GM19238 (cell line): Measurements from ENCODE around the gene TTC24.
"Not testable (repeated sequence)": the region's sequence is repeated elsewhere in the genome, so short reads cannot be mapped to it uniquely, and the experiment has no call there.

Source experiments
- DNase-seq: peaks from one replicate; pipeline ENCODE4 v3.0.0; 2011; ENCODE audit warnings: low spot score; ENCODE audit not compliant: insufficient read length

The TTC24 gene

GRCh38 chr1:156579472-156579871 lies at the start of gene TTC24:
TTC24 (plus strand) TSS chr1:156579723; CDS start chr1:156581365, 1,642 bp downstream.
- DNase-seq: no peak

- DNase-seq: no peak
Measured at GRCh38 chr1:156530006-156530405, 49.5 kb upstream of the TTC24 start.

GRCh38 chr1:156532374-156532773 lies 47.1 kb upstream of the TTC24 start:
- DNase-seq: no peak

- DNase-seq: no peak
Measured at GRCh38 chr1:156533568-156534220, 45.8 kb upstream of the TTC24 start.

GRCh38 chr1:156534424-156535060 lies 45.0 kb upstream of the TTC24 start:
- no peak for DNase-seq

GRCh38 chr1:156537027-156537426 lies 42.5 kb upstream of the TTC24 start:
- DNase-seq: no peak

- DNase-seq: no peak
Measured at GRCh38 chr1:156538711-156539440, 40.6 kb upstream of the TTC24 start.

GRCh38 chr1:156539818-156540355 lies 39.6 kb upstream of the TTC24 start:
- DNase-seq: no peak

GRCh38 chr1:156540955-156541354 lies 38.6 kb upstream of the TTC24 start:
- DNase-seq: no peak

GRCh38 chr1:156543066-156543465 lies 36.5 kb upstream of the TTC24 start:
- DNase-seq: no peak

GRCh38 chr1:156544592-156545102 lies 34.9 kb upstream of the TTC24 start:
- DNase-seq: no peak

GRCh38 chr1:156546267-156546666 lies 33.3 kb upstream of the TTC24 start:
- no peak for DNase-seq

GRCh38 chr1:156547434-156547833 lies 32.1 kb upstream of the TTC24 start:
- no peak for DNase-seq

GRCh38 chr1:156547982-156548381 lies 31.5 kb upstream of the TTC24 start:
- no peak for DNase-seq

- DNase-seq: no peak
Measured at GRCh38 chr1:156549390-156549789, 30.1 kb upstream of the TTC24 start.

- no peak for DNase-seq
Measured at GRCh38 chr1:156549831-156550230, 29.7 kb upstream of the TTC24 start.

- DNase-seq: no peak
Measured at GRCh38 chr1:156550346-156550745, 29.2 kb upstream of the TTC24 start.

GRCh38 chr1:156551066-156551643 lies 28.4 kb upstream of the TTC24 start:
- no peak for DNase-seq

GRCh38 chr1:156551869-156552268 lies 27.7 kb upstream of the TTC24 start:
- DNase-seq: no peak

- DNase-seq: no peak
Measured at GRCh38 chr1:156552518-156552917, 27.0 kb upstream of the TTC24 start.

GRCh38 chr1:156552937-156553336 lies 26.6 kb upstream of the TTC24 start:
- not testable (repeated sequence) for DNase-seq
